H1 (cell line): ENCODE data around the gene LRP1-AS. TPM values are rescaled to one million over a fixed set of nuclear protein-coding genes. Genes with fewer than 3 reads are reported as not detected.

Experiments
- CTCF ChIA-PET: fragments of 300-600 bp; sonication (Branson Sonifier 250); formaldehyde crosslinking; loops from one replicate; lab custom pipeline; 2021; ENCODE audit not compliant: partially characterized antibody; lab: Charles Lee
- POLR2A ChIA-PET: fragments of 300-600 bp; sonication (Branson Sonifier 250); formaldehyde crosslinking; loops from one replicate; lab custom pipeline; 2021; ENCODE audit warnings: inconsistent platforms; ENCODE audit not compliant: partially characterized antibody; lab: Charles Lee
- DNase-seq, 2 experiments: peaks; one replicate each; pipeline versions ENCODE4 v3.0.0 to v3.0.0-alpha.2; 2010 to 2022; ENCODE audit warnings: low spot score in 2 of 2, low read depth in 1 of 2, mixed read lengths in 1 of 2
- FAIRE-seq: peaks from 2 replicates; lab custom pipeline; 2011; peaks lifted over from hg19 to GRCh38; lab: Jason Lieb, UNC
- H2AFZ ChIP-seq: 2 replicates; pipeline ENCODE4 v1.8.1; 2012; ENCODE audit warnings: low read length, inconsistent platforms
- H2AK5ac ChIP-seq: 2 replicates; pipeline ENCODE4 v1.6.1; 2013; ENCODE audit warnings: low read depth, low read length
- H2BK120ac ChIP-seq: replicated peaks from 2 replicates; pipeline ENCODE3; 2013; ENCODE audit warnings: low read depth, low read length, inconsistent platforms
- H2BK12ac ChIP-seq: 2 replicates; pipeline ENCODE4 v1.6.1; 2013; ENCODE audit warnings: low read depth, low read length
- H2BK15ac ChIP-seq: 2 replicates; pipeline ENCODE4 v1.6.1; 2013; ENCODE audit warnings: low read length
- H2BK20ac ChIP-seq: 2 replicates; pipeline ENCODE4 v1.6.1; 2013; ENCODE audit warnings: low read length
- H2BK5ac ChIP-seq: 2 replicates; pipeline ENCODE4 v1.6.1; 2013; ENCODE audit warnings: low read depth, low read length
- H3K14ac ChIP-seq: 2 replicates; pipeline ENCODE4 v1.6.1; 2013; ENCODE audit warnings: inconsistent platforms; ENCODE audit not compliant: insufficient read length
- H3K18ac ChIP-seq: 2 replicates; pipeline ENCODE4 v1.6.1; 2013; ENCODE audit warnings: low read length; ENCODE audit errors: extremely low read depth
- H3K23ac ChIP-seq: 2 replicates; pipeline ENCODE4 v1.6.1; 2013; ENCODE audit warnings: inconsistent platforms; ENCODE audit not compliant: insufficient read length
- H3K23me2 ChIP-seq: 2 replicates; pipeline ENCODE4 v1.6.1; 2013; ENCODE audit warnings: low read depth, low read length
- H3K27ac ChIP-seq: 2 replicates; pipeline ENCODE4 v1.6.1; 2011; ENCODE audit warnings: low read depth, low read length, inconsistent platforms
- H3K27me3 ChIP-seq, 4 experiments: replicated peaks in 1 of 4; 1 replicate in 1 of 4; 2 replicates in 3 of 4; pipeline versions ENCODE4 v1.6.1 to v1.8.1; 2011 to 2013; ENCODE audit warnings: low read length in 3 of 4, mild to moderate bottlenecking in 3 of 4, inconsistent platforms in 2 of 4, mixed read lengths in 2 of 4, moderate library complexity in 1 of 4; ENCODE audit not compliant: control insufficient read depth in 3 of 4, insufficient read depth in 3 of 4; ENCODE audit errors: extremely low read depth in 1 of 4
- H3K36me3 ChIP-seq, 4 experiments: 2 replicates each; pipeline versions ENCODE4 v1.6.1 to v1.8.1; 2011 to 2013; ENCODE audit warnings: mild to moderate bottlenecking in 4 of 4, low read length in 3 of 4, moderate library complexity in 2 of 4, control low read depth in 1 of 4, inconsistent platforms in 1 of 4; ENCODE audit not compliant: insufficient read depth in 4 of 4, control insufficient read depth in 2 of 4
- H3K4ac ChIP-seq: replicated peaks from 2 replicates; pipeline ENCODE3; 2013; ENCODE audit warnings: low read length, low read depth, mixed read lengths, inconsistent platforms; ENCODE audit not compliant: insufficient read length
- H3K4me1 ChIP-seq, 4 experiments: replicated peaks in 1 of 4; 1 replicate in 1 of 4; 2 replicates in 3 of 4; pipeline versions ENCODE4 v1.6.1 to v1.8.1; 2011 to 2013; ENCODE audit warnings: low read length in 3 of 4, inconsistent platforms in 2 of 4, mixed read lengths in 1 of 4; ENCODE audit not compliant: insufficient read depth in 4 of 4, control insufficient read depth in 3 of 4
- H3K4me2 ChIP-seq, 2 experiments: 2 replicates each; pipeline versions ENCODE4 v1.6.1 to v1.8.1; 2011 to 2013; ENCODE audit warnings: low read depth in 2 of 2, low read length in 2 of 2, control low read depth in 1 of 2, inconsistent platforms in 1 of 2, mild to moderate bottlenecking in 1 of 2; ENCODE audit not compliant: insufficient read depth in 1 of 2
- H3K4me3 ChIP-seq, 4 experiments: fragments of 200-600, 300-600 bp in 1 of 4; sonication (generic), shearing (Covaris generic), sonication (Bioruptor Twin) in 1 of 4; 2 replicates each; pipeline versions ENCODE4 v1.5.1 to v1.8.1; 2011 to 2016; ENCODE audit warnings: low read length in 4 of 4, low read depth in 3 of 4, control low read depth in 2 of 4, inconsistent platforms in 2 of 4, mild to moderate bottlenecking in 2 of 4, mixed read lengths in 1 of 4, moderate library complexity in 1 of 4; ENCODE audit not compliant: insufficient read depth in 2 of 4; ENCODE audit errors: extremely low read depth in 1 of 4
- H3K56ac ChIP-seq: replicated peaks from 2 replicates; pipeline ENCODE3; 2013; ENCODE audit warnings: low read depth, mild to moderate bottlenecking, mixed read lengths, low read length, inconsistent platforms; ENCODE audit not compliant: insufficient read length
- H3K79me1 ChIP-seq: 2 replicates; pipeline ENCODE4 v1.6.1; 2013; ENCODE audit warnings: low read depth, low read length, control low read depth
- H3K79me2 ChIP-seq, 2 experiments: 2 replicates each; pipeline versions ENCODE4 v1.6.1 to v1.8.1; 2012 to 2013; ENCODE audit warnings: low read length in 2 of 2, mild to moderate bottlenecking in 2 of 2, inconsistent platforms in 1 of 2; ENCODE audit not compliant: insufficient read depth in 2 of 2, control insufficient read depth in 1 of 2
- H3K9ac ChIP-seq, 4 experiments: replicated peaks in 1 of 4; 1 replicate in 1 of 4; 2 replicates in 3 of 4; pipeline versions ENCODE4 v1.6.1 to v1.8.1; 2011 to 2013; ENCODE audit warnings: low read depth in 3 of 4, low read length in 3 of 4, control low read depth in 2 of 4, mild to moderate bottlenecking in 2 of 4, moderate library complexity in 2 of 4, inconsistent platforms in 1 of 4; ENCODE audit errors: extremely low read depth in 1 of 4
- H3K9me3 ChIP-seq, 2 experiments: 2 replicates each; pipeline versions ENCODE4 v1.6.1 to v1.8.1; 2012 to 2013; ENCODE audit warnings: mild to moderate bottlenecking in 2 of 2, moderate library complexity in 2 of 2, control low read depth in 1 of 2, inconsistent platforms in 1 of 2, low read depth in 1 of 2, low read length in 1 of 2, mixed read lengths in 1 of 2; ENCODE audit not compliant: insufficient read depth in 2 of 2
- H4K20me1 ChIP-seq, 2 experiments: replicated peaks in 1 of 2; 2 replicates each; pipeline versions ENCODE3 to v1.8.1; 2011 to 2013; ENCODE audit warnings: inconsistent platforms in 2 of 2, low read length in 2 of 2, mild to moderate bottlenecking in 1 of 2; ENCODE audit not compliant: insufficient read depth in 2 of 2, control insufficient read depth in 1 of 2
- H4K5ac ChIP-seq: 2 replicates; pipeline ENCODE4 v1.6.1; 2013; ENCODE audit warnings: low read length, low read depth, mixed read lengths, inconsistent platforms; ENCODE audit not compliant: insufficient read length
- H4K8ac ChIP-seq: 2 replicates; pipeline ENCODE4 v1.8.0; 2013; ENCODE audit warnings: mild to moderate bottlenecking, moderate library complexity, low read length, inconsistent platforms; ENCODE audit not compliant: insufficient read depth; ENCODE audit errors: extremely low read depth
- H4K91ac ChIP-seq: replicated peaks from 2 replicates; pipeline ENCODE3; 2013; ENCODE audit warnings: low read length, mixed read lengths, inconsistent platforms; ENCODE audit not compliant: insufficient read length
- GTF2F1 ChIP-seq: IDR thresholded peaks from 2 replicates; pipeline ENCODE4 v1.6.1; 2012; ENCODE audit warnings: low read depth, low read length, improper control_type of control experiment, borderline replicate concordance
- KDM1A ChIP-seq: fragments of 200-600, 300-600 bp; sonication (generic); IDR thresholded peaks from 2 replicates; pipeline ENCODE4 v1.7.1; 2016; ENCODE audit warnings: mild to moderate bottlenecking, low read length, borderline replicate concordance
- KDM5A ChIP-seq: fragments of 200-600 bp; IDR thresholded peaks from 2 replicates; pipeline ENCODE4 v1.7.1; 2012; ENCODE audit warnings: mild to moderate bottlenecking, low read length, inconsistent platforms, mixed read lengths
- SAP30 ChIP-seq: fragments of 300-600 bp; sonication (generic); IDR thresholded peaks from 2 replicates; pipeline ENCODE4 v1.7.1; 2012; ENCODE audit warnings: low read length, moderate library complexity, mild to moderate bottlenecking, inconsistent platforms; ENCODE audit not compliant: insufficient read depth, insufficient replicate concordance
- SIN3A ChIP-seq, 2 experiments: IDR thresholded peaks in 1 of 2; conservative IDR thresholded peaks in 1 of 2; 2 replicates each; pipeline ENCODE4 v1.6.1; 2011 to 2012; ENCODE audit warnings: low read length in 2 of 2, improper control_type of control experiment in 1 of 2, low read depth in 1 of 2, mild to moderate bottlenecking in 1 of 2
- WGBS, 2 experiments: shearing (Covaris generic) in 1 of 2; methylation state at CpG; one replicate each; pipeline versions ENCODE4 v1.1.6 to v1.1.7; 2013 to 2015; ENCODE audit warnings: low lambda C conversion rate in 2 of 2, mixed read lengths in 2 of 2, inconsistent platforms in 1 of 2, low coverage in 1 of 2, missing lambda C conversion rate in 1 of 2; ENCODE audit not compliant: insufficient replicate concordance in 2 of 2, insufficient coverage in 1 of 2, insufficient read length in 1 of 2; ENCODE audit errors: extremely low coverage in 1 of 2, missing lambda C conversion rate in 1 of 2; 5-methylcytosine and 5-hydroxymethylcytosine counted together
- polyA plus RNA-seq, 7 experiments: library from polyadenylated mRNA; depleted of rRNA in 3 of 7; stranded (reverse) in 5 of 7; unstranded in 2 of 7; fragments of >200 nt in 5 of 7; fragments of 200-250 nt in 2 of 7; gene quantifications; 1 replicate in 5 of 7; 2 replicates in 1 of 7; 4 replicates in 1 of 7; pipeline versions ENCODE4 v1.2.1 to v1.2.3, GENCODE V29; 2011 to 2013; ENCODE audit warnings: missing spikeins in 2 of 7, mixed read lengths in 2 of 7
- total RNA-seq: library from RNA; stranded (reverse); fragmentation: NEBNext Ultra II Directional; extraction: Animal tissue kit (Norgen Biotek cat#: 25700); gene quantifications from 2 replicates; pipeline ENCODE4 v1.2.1, GENCODE V29; 2021

Gene LRP1-AS
- total and polyA plus RNA-seq, 2 of the 8 experiments (the other 6 are each of a cell fraction or from before 2014, with no cell fraction given), result not detected

- no peaks in the 10 kb centered on the region; the same call in 1 of the 2 replicates for H3K79me1 ChIP-seq
- H3K4me2 ChIP-seq, result no peak overlapping the region
- peaks cover 0 to 6% of the 10 kb centered on the region in 2 experiments for H4K20me1 ChIP-seq
- no peak overlapping the region for H3K23ac ChIP-seq
- H3K9me3 ChIP-seq, result no peaks in the 10 kb centered on the region
- H2BK120ac ChIP-seq, result no peak overlapping the region
- no peak for DNase-seq
- H3K14ac ChIP-seq, result no peak overlapping the region
- ChIA-PET POLR2A (interaction anchor here (0.9 to 9.9 kb wide), 12 partner anchors 8 to 39 kb away, joined by 3 to 91 read pairs (median 5); no protein-coding TSS in a partner anchor), CTCF (interaction anchor here (1.4 to 21.9 kb wide), 8 partner anchors 12 to 57 kb away, joined by 3 to 389 read pairs (median 6); partner anchors contain the start of gene LRP1)
- H2BK20ac ChIP-seq, result no peak overlapping the region
- no peak overlapping the region for H3K27ac ChIP-seq
- no peaks in the 10 kb centered on the region for H3K4me1 ChIP-seq
- no peak overlapping the region for H2AFZ ChIP-seq
- H4K8ac ChIP-seq, result no peak overlapping the region; the same call in 1 of the 2 replicates
- no peaks in the 10 kb centered on the region for H3K79me2 ChIP-seq
- no peaks in the 10 kb centered on the region; the same call in 1 of the 2 replicates for H3K23me2 ChIP-seq
- no peak overlapping the region for H3K4me3 ChIP-seq
- 95% methylated on average over 22 of the region's 23 CpGs; no CpG with 5 or more reads in 1 of the 2 experiments for WGBS, 2 experiments
- no peak overlapping the region for H2AK5ac ChIP-seq
- no peak overlapping the region for H3K9ac ChIP-seq
- H3K56ac ChIP-seq, result no peak overlapping the region
- no peak overlapping the region for H3K4ac ChIP-seq
- H2BK15ac ChIP-seq, result no peak overlapping the region
- H3K36me3 ChIP-seq, result peaks cover 33 to 73% (median 55%) of the 10 kb centered on the region in 4 experiments
- no peak overlapping the region for H2BK5ac ChIP-seq
- H3K18ac ChIP-seq, result no peak overlapping the region
- no peaks in the 10 kb centered on the region for H3K27me3 ChIP-seq
- no peak for FAIRE-seq
- no peak overlapping the region for H4K5ac ChIP-seq
- H4K91ac ChIP-seq, result no peak overlapping the region
- H2BK12ac ChIP-seq, result no peak overlapping the region
- TF ChIP-seq GTF2F1 (no peak), KDM1A (no peak), SIN3A (conservative IDR thresholded peaks at IDR 0.05 in 1 of 2, IDR thresholded peaks at IDR 0.05 in 1 of 2; ENCODE audit: low read depth in 1 of 2, low read length in 2 of 2) (no peak), SAP30 (no peak), KDM5A (no peak)
Measured at GRCh38 chr12:57169046-57169795, 21.8 kb upstream of the LRP1-AS start.
